ENCODE results near the gene OPCML.
A peak's percentile ranks its signal among the peaks of the same experiment; 100 is the strongest.

Gene OPCML

GRCh38 chr11:132686886-132687285 lies 845.4 kb downstream of the OPCML start:
- DNase-seq = no peak

GRCh38 chr11:132685174-132685611 lies 847.1 kb downstream of the OPCML start:
- DNase-seq = no peak

GRCh38 chr11:132683602-132684001 lies 848.7 kb downstream of the OPCML start:
- DNase-seq = no peak

GRCh38 chr11:132681971-132682370 lies 850.3 kb downstream of the OPCML start:
- DNase-seq = no peak

- DNase-seq = no peak
Measured at GRCh38 chr11:132680584-132680983, 851.7 kb downstream of the OPCML start.

GRCh38 chr11:132674151-132674550 lies 858.1 kb downstream of the OPCML start:
- DNase-seq = no peak

- DNase-seq = no peak
Measured at GRCh38 chr11:132671851-132672370, 860.4 kb downstream of the OPCML start.

- DNase-seq = no peak
Measured at GRCh38 chr11:132670921-132671675, 861.2 kb downstream of the OPCML start.

- DNase-seq = no peak
Measured at GRCh38 chr11:132669949-132670348, 862.4 kb downstream of the OPCML start.

- DNase-seq = no peak
Measured at GRCh38 chr11:132665205-132665604, 867.1 kb downstream of the OPCML start.

GRCh38 chr11:132658696-132659095 lies 873.6 kb downstream of the OPCML start:
- DNase-seq = no peak

- DNase-seq = no peak
Measured at GRCh38 chr11:132658004-132658403, 874.3 kb downstream of the OPCML start.

- no peak for DNase-seq
Measured at GRCh38 chr11:132655187-132655855, 877.0 kb downstream of the OPCML start.

GRCh38 chr11:132653237-132653636 lies 879.1 kb downstream of the OPCML start:
- no peak for DNase-seq

GRCh38 chr11:132650969-132651720 lies 881.2 kb downstream of the OPCML start:
- DNase-seq = no peak

GRCh38 chr11:132649277-132649676 lies 883.0 kb downstream of the OPCML start:
- DNase-seq = no peak

GRCh38 chr11:132648851-132649250 lies 883.5 kb downstream of the OPCML start:
- DNase-seq = no peak

GRCh38 chr11:132646890-132647289 lies 885.4 kb downstream of the OPCML start:
- no peak for DNase-seq

- peak; percentile 7 for DNase-seq
Measured at GRCh38 chr11:132644520-132645239, 887.6 kb downstream of the OPCML start.

GRCh38 chr11:132643239-132643638 lies 889.1 kb downstream of the OPCML start:
- DNase-seq = no peak

GRCh38 chr11:132640952-132641351 lies 891.3 kb downstream of the OPCML start:
- DNase-seq = no peak

GRCh38 chr11:132639986-132640385 lies 892.3 kb downstream of the OPCML start:
- DNase-seq = no peak

GRCh38 chr11:132639403-132639802 lies 892.9 kb downstream of the OPCML start:
- no peak for DNase-seq
